K562 (cell line): ENCODE data around the gene SYNGR4. TPM values are rescaled to one million over a fixed set of nuclear protein-coding genes. Genes with fewer than 3 reads are reported as not detected.

ENCODE experiments used
- ELF2 ChIP-seq: fragments of 250-450 bp; sonication (Bioruptor Pico); IDR thresholded peaks from 2 replicates; pipeline ENCODE4 v1.5.0; 2021; ENCODE audit warnings: mild to moderate bottlenecking
- GMEB1 ChIP-seq: fragments of 250-450 bp; sonication (Bioruptor Pico); IDR thresholded peaks from 2 replicates; pipeline ENCODE4 v1.4.0; 2020; ENCODE audit warnings: mild to moderate bottlenecking
- GTF2B ChIP-seq: IDR thresholded peaks from 2 replicates; pipeline ENCODE4 v1.6.1; 2011; ENCODE audit not compliant: insufficient read length; ENCODE audit errors: extremely low read depth
- LCOR ChIP-seq: sonication (generic); formaldehyde crosslinking; IDR thresholded peaks from 2 replicates; pipeline ENCODE4 v1.8.0; 2022; ENCODE audit warnings: mild to moderate bottlenecking, missing genetic modification reagents
- MXI1 ChIP-seq: IDR thresholded peaks from 2 replicates; pipeline ENCODE4 v1.6.1; 2011; ENCODE audit warnings: low read depth, mild to moderate bottlenecking, improper control_type of control experiment, low read length
- PBX2 ChIP-seq, 2 experiments: IDR thresholded peaks in 1 of 2; conservative IDR thresholded peaks in 1 of 2; 2 replicates each; pipeline ENCODE4 v1.6.1; 2016; ENCODE audit warnings: low read depth in 2 of 2, mild to moderate bottlenecking in 1 of 2, missing compliant biosample characterization in 1 of 2, missing genetic modification characterization in 1 of 2, moderate library complexity in 1 of 2
- PREB ChIP-seq: sonication (generic); formaldehyde crosslinking; IDR thresholded peaks from 2 replicates; pipeline ENCODE4 v1.8.1; 2023; ENCODE audit warnings: mild to moderate bottlenecking, missing genetic modification reagents
- PRPF4 ChIP-seq: fragments of 200-400 bp; formaldehyde crosslinking; IDR thresholded peaks from one replicate; pipeline ENCODE4 v1.6.1; 2017; ENCODE audit warnings: low read length, low read depth, mild to moderate bottlenecking; ENCODE audit not compliant: insufficient read depth, poor library complexity, severe bottlenecking
- RNF2 ChIP-seq: sonication (generic); IDR thresholded peaks from 2 replicates; pipeline ENCODE4 v1.6.1; 2016
- SFPQ ChIP-seq: fragments of 200-400 bp; formaldehyde crosslinking; IDR thresholded peaks from 2 replicates; pipeline ENCODE4 v1.6.1; 2017; ENCODE audit warnings: mild to moderate bottlenecking, low read depth, low read length, moderate library complexity
- SMARCC2 ChIP-seq: fragments of 450-650 bp; IDR thresholded peaks from 2 replicates; pipeline ENCODE4 v1.6.1; 2017; ENCODE audit warnings: antibody characterized with exemption, moderate library complexity, mild to moderate bottlenecking, low read depth
- SOX6 ChIP-seq: fragments of 450-650 bp; IDR thresholded peaks from 2 replicates; pipeline ENCODE4 v1.6.1; 2014; ENCODE audit warnings: mild to moderate bottlenecking
- SRSF9 ChIP-seq: fragments of 200-400 bp; formaldehyde crosslinking; IDR thresholded peaks from 2 replicates; pipeline ENCODE4 v1.6.1; 2017; ENCODE audit warnings: low read depth, low read length, borderline replicate concordance
- TCFL5 ChIP-seq: fragments of 250-450 bp; sonication (Bioruptor Pico); conservative IDR thresholded peaks from 2 replicates; pipeline ENCODE4 v1.6.1; 2021; ENCODE audit warnings: mild to moderate bottlenecking, moderate library complexity, matching md5 sums
- ZBTB1 ChIP-seq: sonication (generic); formaldehyde crosslinking; IDR thresholded peaks from 2 replicates; pipeline ENCODE4 v1.8.1; 2023; ENCODE audit warnings: missing genetic modification reagents, low read depth, mild to moderate bottlenecking, borderline replicate concordance
- ZNF584 ChIP-seq: fragments of 200-800 bp; sonication (Bioruptor generic); IDR thresholded peaks from 2 replicates; pipeline ENCODE4 v1.6.1; 2016; ENCODE audit warnings: low read depth, mild to moderate bottlenecking, missing genetic modification characterization, missing compliant biosample characterization
- ZZZ3 ChIP-seq: fragments of 450-650 bp; IDR thresholded peaks from 2 replicates; pipeline ENCODE4 v1.6.1; 2016; ENCODE audit warnings: antibody characterized with exemption, mild to moderate bottlenecking, moderate library complexity
- polyA plus RNA-seq, 8 experiments: library from polyadenylated mRNA; depleted of rRNA in 4 of 8; stranded (reverse) in 5 of 8; unstranded in 3 of 8; fragments of >200 nt; fragmentation: Nextera tagmentation in 2 of 8; fragmentation: Illumina TruSeq in 1 of 8; extraction: Ambion mirVana in 2 of 8; extraction: Trizol in 1 of 8; gene quantifications; 2 replicates each; pipeline versions ENCODE4 v1.2.1 to v1.2.3, GENCODE V29; 2011 to 2014; ENCODE audit warnings: inconsistent platforms in 1 of 8, missing spikeins in 1 of 8
- total RNA-seq, 7 experiments: library from RNA; depleted of rRNA in 6 of 7; stranded (reverse); fragments of >200 nt in 6 of 7; fragmentation: Illumina TruSeq in 2 of 7; extraction: Trizol in 2 of 7; gene quantifications; 2 replicates each; pipeline versions ENCODE4 v1.2.1 to v1.2.3, GENCODE V29; 2011 to 2021; ENCODE audit warnings: low replicate concordance in 1 of 7

Gene SYNGR4
- total and polyA plus RNA-seq, 9 of the 15 experiments (the other 6 are each of a cell fraction or from before 2014, with no cell fraction given), result 0.07 to 0.14 TPM; not detected in 7

- TF ChIP-seq MXI1, result no peak
- TF ChIP-seq TCFL5 (CRISPR knock-in tag), result no peak
- no peak for TF ChIP-seq GMEB1
- no peak for TF ChIP-seq LCOR (CRISPR knock-in tag)
- no peak for TF ChIP-seq PRPF4
- no peak for TF ChIP-seq PREB (CRISPR knock-in tag)
- TF ChIP-seq PBX2 (CRISPR knock-in tag; IDR thresholded peaks at IDR 0.05; ENCODE audit: low read depth), result no peak
- no peak for TF ChIP-seq PBX2 (tag; conservative IDR thresholded peaks at IDR 0.05; ENCODE audit: low read depth)
- TF ChIP-seq SOX6, result no peak
- TF ChIP-seq ZBTB1, result no peak; the same call in 1 of the 2 replicates
- TF ChIP-seq SFPQ, result no peak
- no peak for TF ChIP-seq RNF2
- TF ChIP-seq ELF2 (CRISPR knock-in tag), result no peak
- no peak for TF ChIP-seq SMARCC2
- TF ChIP-seq GTF2B, result no peak
- no peak for TF ChIP-seq SRSF9
- TF ChIP-seq ZZZ3, result no peak
- TF ChIP-seq ZNF584 (CRISPR knock-in tag), result no peak
Measured at GRCh38 chr19:48391100-48392005, 27.2 kb downstream of the SYNGR4 start, which contains the start of gene KDELR1 (continued).
